OCI-LY1 (cell line): ENCODE data around the gene CNTNAP4.

Source experiments
- H2AFZ ChIP-seq: fragments of 200-600 bp; sonication (generic), shearing (Covaris generic); 2 replicates; pipeline ENCODE4 v1.6.0; 2014; ENCODE audit warnings: antibody characterized with exemption, mild to moderate bottlenecking, low read length
- H3F3A ChIP-seq: fragments of 200-600 bp; sonication (generic), shearing (Covaris generic); 2 replicates; pipeline ENCODE4 v1.6.0; 2014; ENCODE audit warnings: mild to moderate bottlenecking, antibody characterized with exemption, low read length, moderate library complexity; ENCODE audit not compliant: insufficient read depth
- H3K27ac ChIP-seq: fragments of 200-600 bp; sonication (generic); 2 replicates; pipeline ENCODE4 v1.5.1; 2014; ENCODE audit warnings: low read length, mixed run types, mild to moderate bottlenecking, low read depth; ENCODE audit not compliant: poor library complexity, severe bottlenecking
- H3K27me3 ChIP-seq: fragments of 200-600 bp; sonication (generic); 2 replicates; pipeline ENCODE4 v1.6.0; 2014; ENCODE audit warnings: antibody characterized with exemption, mild to moderate bottlenecking, low read length, moderate library complexity; ENCODE audit not compliant: insufficient read depth
- H3K36me3 ChIP-seq: fragments of 200-600 bp; sonication (generic); 2 replicates; pipeline ENCODE4 v1.6.1; 2014; ENCODE audit warnings: mild to moderate bottlenecking, antibody characterized with exemption, low read length, moderate library complexity, mixed read lengths; ENCODE audit not compliant: insufficient read depth
- H3K4me1 ChIP-seq: fragments of 200-600 bp; sonication (generic); 2 replicates; pipeline ENCODE4 v1.5.1; 2014; ENCODE audit warnings: mild to moderate bottlenecking, low read length, moderate library complexity; ENCODE audit not compliant: insufficient read depth, severe bottlenecking
- H3K4me2 ChIP-seq: fragments of 200-600 bp; sonication (generic), shearing (Covaris generic); 2 replicates; pipeline ENCODE4 v1.6.1; 2014; ENCODE audit warnings: low read length
- H3K4me3 ChIP-seq: fragments of 200-600 bp; sonication (generic); 2 replicates; pipeline ENCODE4 v1.5.1; 2014; ENCODE audit warnings: low read length, low read depth, mild to moderate bottlenecking, mixed read lengths; ENCODE audit not compliant: poor library complexity, severe bottlenecking
- H3K79me2 ChIP-seq: fragments of 200-600 bp; shearing (Covaris generic); 2 replicates; pipeline ENCODE4 v1.6.1; 2016; ENCODE audit warnings: mixed run types, low read length, mixed read lengths; ENCODE audit not compliant: insufficient read depth
- H3K9ac ChIP-seq: fragments of 200-600 bp; sonication (generic), shearing (Covaris generic); 2 replicates; pipeline ENCODE4 v1.6.1; 2014; ENCODE audit warnings: mild to moderate bottlenecking, low read length, mixed read lengths
- H3K9me2 ChIP-seq: fragments of 200-600 bp; sonication (generic), shearing (Covaris generic); 2 replicates; pipeline ENCODE4 v1.6.1; 2014; ENCODE audit warnings: low read depth, mild to moderate bottlenecking, low read length, mixed read lengths
- H3K9me3 ChIP-seq: fragments of 200-600 bp; shearing (Covaris generic); 2 replicates; pipeline ENCODE4 v1.6.1; 2014; ENCODE audit warnings: low read length, mixed read lengths
- H4K20me1 ChIP-seq: fragments of 200-600 bp; sonication (generic), shearing (Covaris generic); 2 replicates; pipeline ENCODE4 v1.6.0; 2016; ENCODE audit warnings: mild to moderate bottlenecking, low read length; ENCODE audit not compliant: insufficient read depth
- EZH2 ChIP-seq: fragments of 200-600 bp; sonication (generic), shearing (Covaris generic); IDR thresholded peaks from 2 replicates; pipeline ENCODE4 v1.8.0; 2017; ENCODE audit warnings: borderline replicate concordance, mixed run types, mild to moderate bottlenecking, antibody characterized with exemption, low read length, moderate library complexity, mixed read lengths
- TF ChIP-seq, protein P1 (sequence below): fragments of 200-600 bp; sonication (generic), shearing (Covaris generic); IDR thresholded peaks from 2 replicates; pipeline ENCODE4 v1.5.1; 2017; ENCODE audit warnings: mild to moderate bottlenecking, antibody characterized with exemption, low read length, moderate library complexity, mixed read lengths

The CNTNAP4 gene

DNA sequence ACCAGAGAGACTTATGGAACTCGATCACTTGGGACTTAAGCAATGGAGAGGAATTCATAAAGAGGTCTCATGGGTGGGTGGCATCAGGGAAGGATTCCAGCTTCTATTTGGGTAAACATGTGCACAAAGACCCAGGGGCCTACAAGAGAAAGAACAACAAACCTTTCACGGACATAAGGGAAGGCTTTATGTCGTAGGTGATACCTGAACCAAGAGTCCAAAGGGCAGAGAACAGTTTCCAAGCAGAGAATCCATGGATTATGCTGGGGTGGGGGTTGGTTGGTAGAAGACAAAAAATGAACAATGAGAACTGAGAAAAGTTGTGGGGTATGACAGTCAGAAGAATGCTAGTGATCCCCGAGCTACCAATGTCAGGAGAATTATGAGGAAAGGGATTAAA lies 119.8 kb downstream of the CNTNAP4 start:
- no peak for TF ChIP-seq EZH2
- TF ChIP-seq, protein P1, sequence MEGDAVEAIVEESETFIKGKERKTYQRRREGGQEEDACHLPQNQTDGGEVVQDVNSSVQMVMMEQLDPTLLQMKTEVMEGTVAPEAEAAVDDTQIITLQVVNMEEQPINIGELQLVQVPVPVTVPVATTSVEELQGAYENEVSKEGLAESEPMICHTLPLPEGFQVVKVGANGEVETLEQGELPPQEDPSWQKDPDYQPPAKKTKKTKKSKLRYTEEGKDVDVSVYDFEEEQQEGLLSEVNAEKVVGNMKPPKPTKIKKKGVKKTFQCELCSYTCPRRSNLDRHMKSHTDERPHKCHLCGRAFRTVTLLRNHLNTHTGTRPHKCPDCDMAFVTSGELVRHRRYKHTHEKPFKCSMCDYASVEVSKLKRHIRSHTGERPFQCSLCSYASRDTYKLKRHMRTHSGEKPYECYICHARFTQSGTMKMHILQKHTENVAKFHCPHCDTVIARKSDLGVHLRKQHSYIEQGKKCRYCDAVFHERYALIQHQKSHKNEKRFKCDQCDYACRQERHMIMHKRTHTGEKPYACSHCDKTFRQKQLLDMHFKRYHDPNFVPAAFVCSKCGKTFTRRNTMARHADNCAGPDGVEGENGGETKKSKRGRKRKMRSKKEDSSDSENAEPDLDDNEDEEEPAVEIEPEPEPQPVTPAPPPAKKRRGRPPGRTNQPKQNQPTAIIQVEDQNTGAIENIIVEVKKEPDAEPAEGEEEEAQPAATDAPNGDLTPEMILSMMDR = no peak
- H3K36me3 ChIP-seq = no peaks in the 10 kb centered on the region
- no peaks in the 10 kb centered on the region for H3K27me3 ChIP-seq
- no peak overlapping the region for H3K9ac ChIP-seq
- H3K4me1 ChIP-seq = no peaks in the 10 kb centered on the region
- no peaks in the 10 kb centered on the region for H3K79me2 ChIP-seq
- H3K9me2 ChIP-seq = no peaks in the 10 kb centered on the region
- H3K4me3 ChIP-seq = no peak overlapping the region
- no peak overlapping the region for H3K4me2 ChIP-seq
- no peak overlapping the region for H2AFZ ChIP-seq
- H4K20me1 ChIP-seq = no peaks in the 10 kb centered on the region
- no peaks in the 10 kb centered on the region for H3F3A ChIP-seq
- no peaks in the 10 kb centered on the region for H3K9me3 ChIP-seq
- no peak overlapping the region for H3K27ac ChIP-seq

DNA sequence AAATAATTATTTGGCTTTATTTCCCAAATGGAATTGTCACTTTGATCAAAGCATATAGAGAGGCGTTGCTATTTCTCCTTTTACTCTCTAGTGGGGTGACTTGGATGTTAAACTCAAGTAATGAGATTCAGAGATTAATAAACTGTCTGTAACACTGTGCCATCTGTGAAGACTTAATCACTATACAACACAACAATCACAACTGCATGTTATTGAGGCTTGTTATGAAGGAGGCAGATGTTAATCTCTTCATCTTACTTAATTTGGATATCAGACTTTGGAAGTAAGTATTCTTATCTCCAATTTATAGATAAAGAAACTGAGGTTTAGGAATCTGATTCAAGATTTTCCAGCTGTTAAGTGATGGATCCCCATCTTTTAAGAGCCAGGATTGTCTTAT lies 132.5 kb downstream of the CNTNAP4 start:
- Histone ChIP-seq H2AFZ (no peak overlapping the region), H3K4me3 (no peak overlapping the region), H3K4me1 (no peaks in the 10 kb centered on the region), H3K9me2 (no peaks in the 10 kb centered on the region), H3K27ac (no peak overlapping the region), H3K9me3 (no peaks in the 10 kb centered on the region), H4K20me1 (no peaks in the 10 kb centered on the region), H3K79me2 (no peaks in the 10 kb centered on the region), H3K9ac (no peak overlapping the region), H3F3A (no peaks in the 10 kb centered on the region), H3K4me2 (no peak overlapping the region), H3K27me3 (no peaks in the 10 kb centered on the region), H3K36me3 (no peaks in the 10 kb centered on the region)
- TF ChIP-seq, protein P1 = no peak
- no peak for TF ChIP-seq EZH2

DNA sequence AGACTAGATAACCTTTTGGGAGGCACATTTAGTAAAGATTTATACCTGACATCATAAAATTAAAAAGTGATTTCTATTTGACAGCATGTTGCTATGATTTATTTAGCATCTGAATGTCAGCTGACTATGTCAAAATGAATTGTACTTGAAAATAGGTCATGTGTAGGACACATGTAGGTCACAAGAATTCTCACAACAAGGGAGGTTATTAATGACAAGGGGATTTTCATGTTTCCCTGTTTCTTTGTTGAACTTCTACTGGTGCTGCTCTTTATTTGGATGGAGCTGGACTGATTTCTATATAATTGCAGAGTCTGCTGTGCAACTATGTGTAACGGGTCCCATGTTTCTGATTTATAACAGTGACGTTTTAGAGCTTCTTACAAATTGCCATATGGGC lies 144.4 kb downstream of the CNTNAP4 start:
- no peaks in the 10 kb centered on the region for H3K27me3 ChIP-seq
- no peak overlapping the region for H3K4me2 ChIP-seq
- TF ChIP-seq EZH2 = no peak

DNA sequence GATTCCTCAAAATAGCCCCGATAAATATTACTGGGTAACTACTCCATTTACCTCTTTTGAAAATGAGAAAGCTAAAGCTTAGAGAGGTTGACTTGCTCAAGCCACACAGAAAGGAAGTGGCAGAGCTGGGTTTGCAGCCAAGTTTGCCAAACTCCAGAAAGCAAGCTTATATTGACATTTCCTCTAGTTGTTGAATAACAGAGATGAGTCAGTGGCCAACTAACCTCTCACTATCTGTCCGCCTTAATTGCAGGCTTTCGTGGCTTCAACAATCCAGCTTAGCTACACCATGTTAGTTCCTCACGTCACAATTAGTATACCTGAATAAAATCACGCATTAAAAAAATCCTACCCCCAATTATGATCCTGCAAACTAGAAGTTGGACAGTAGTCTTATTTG lies 151.7 kb downstream of the CNTNAP4 start:
- Histone ChIP-seq H3K9ac (no peak overlapping the region), H3K9me2 (no peaks in the 10 kb centered on the region), H3K36me3 (no peaks in the 10 kb centered on the region), H3K27ac (no peak overlapping the region), H3K4me3 (no peak overlapping the region), H3K79me2 (no peaks in the 10 kb centered on the region), H3K27me3 (no peaks in the 10 kb centered on the region), H3K4me1 (no peaks in the 10 kb centered on the region), H3K4me2 (no peak overlapping the region), H2AFZ (no peak overlapping the region), H3K9me3 (no peaks in the 10 kb centered on the region), H3F3A (no peaks in the 10 kb centered on the region), H4K20me1 (no peaks in the 10 kb centered on the region)
- TF ChIP-seq EZH2 = no peak
- TF ChIP-seq, protein P1 = no peak

More for the DNA sequence above, 144.4 kb downstream of the CNTNAP4 start:
- no peak overlapping the region for H3K27ac ChIP-seq
- H3K9me3 ChIP-seq = no peaks in the 10 kb centered on the region
- no peaks in the 10 kb centered on the region for H3K36me3 ChIP-seq
- no peaks in the 10 kb centered on the region for H3K9me2 ChIP-seq
- no peak overlapping the region for H3K9ac ChIP-seq
- H4K20me1 ChIP-seq = no peaks in the 10 kb centered on the region
- H3F3A ChIP-seq = no peaks in the 10 kb centered on the region
- no peak overlapping the region for H2AFZ ChIP-seq
- no peaks in the 10 kb centered on the region for H3K79me2 ChIP-seq
- H3K4me1 ChIP-seq = no peaks in the 10 kb centered on the region
- H3K4me3 ChIP-seq = no peak overlapping the region
